Measurements from ENCODE around the gene PHB1. TPM values are rescaled to one million over a fixed set of nuclear protein-coding genes. Genes with fewer than 3 reads are reported as not detected.
A peak's percentile ranks its signal among the peaks of the same experiment; 100 is the strongest.
"Not testable (repeated sequence)": the region's sequence is repeated elsewhere in the genome, so short reads cannot be mapped to it uniquely, and the experiment has no call there.

PHB1 gene
- total RNA-seq, 2 donors from 2014 or later: 203 to 215 TPM

GRCh38 chr17:49441578-49441977 is 26.9 kb upstream of the PHB1 start:
- intact Hi-C loops (cut with DNase I): no loop called here
- ATAC-seq (no peak), DNase-seq (no peak)

- intact Hi-C loops (cut with DNase I): no loop called here
- ATAC-seq: no peak
- DNase-seq: no peak
Observed at GRCh38 chr17:49440581-49440980, 25.9 kb upstream of the PHB1 start.

- ATAC-seq (peak in 1 of 2 donors; percentile 31), DNase-seq (no peak)
- intact Hi-C loops (cut with DNase I): loop anchor here in 1 of 2 donors (5.0 kb wide), 1 partner anchor 107 kb away; no protein-coding TSS in a partner anchor
Observed at GRCh38 chr17:49439673-49440571, 25.2 kb upstream of the PHB1 start.

GRCh38 chr17:49439305-49439672 is 24.6 kb upstream of the PHB1 start:
- DNase-seq (no peak), ATAC-seq (no peak)
- intact Hi-C loops (cut with DNase I): loop anchor here in 1 of 2 donors (5.0 kb wide), 1 partner anchor 108 kb away; no protein-coding TSS in a partner anchor

- intact Hi-C loops (cut with DNase I): loop anchor here in 1 of 2 donors (5.0 kb wide), 1 partner anchor 109 kb away; no protein-coding TSS in a partner anchor
- DNase-seq: no peak
- peak in 1 of 2 donors; percentile 24 for ATAC-seq
Observed at GRCh38 chr17:49438436-49439278, 24.0 kb upstream of the PHB1 start.

- ATAC-seq: no peak
- no peak for DNase-seq
- intact Hi-C loops (cut with DNase I): loop anchor here in 1 of 2 donors (5.0 kb wide), 1 partner anchor 109 kb away; no protein-coding TSS in a partner anchor
Observed at GRCh38 chr17:49437696-49438435, 23.2 kb upstream of the PHB1 start.

GRCh38 chr17:49436174-49436573 is 21.5 kb upstream of the PHB1 start:
- intact Hi-C loops (cut with DNase I): loop anchor here in 1 of 2 donors (5.0 kb wide), 1 partner anchor 111 kb away; no protein-coding TSS in a partner anchor
- ATAC-seq: no peak

GRCh38 chr17:49435671-49436029 is 21.0 kb upstream of the PHB1 start:
- intact Hi-C loops (cut with DNase I): loop anchor here (1.0 to 5.0 kb wide), 2 partner anchors 112 to 121 kb away; no protein-coding TSS in a partner anchor
- ATAC-seq (no peak), DNase-seq (no peak)

More at GRCh38 chr17:49436174-49436573, 21.5 kb upstream of the PHB1 start:
- DNase-seq: no peak

- ATAC-seq: peak; percentile 51 to 65
- DNase-seq: peak; percentile 50
- intact Hi-C loops (cut with DNase I): loop anchor here (1.0 to 5.0 kb wide), 2 partner anchors 112 to 121 kb away; no protein-coding TSS in a partner anchor
Observed at GRCh38 chr17:49434821-49435670, 20.4 kb upstream of the PHB1 start.

GRCh38 chr17:49433000-49433694 is 18.5 kb upstream of the PHB1 start:
- intact Hi-C loops (cut with DNase I): no loop called here
- no peak for DNase-seq
- ATAC-seq: no peak

- DNase-seq: no peak
- intact Hi-C loops (cut with DNase I): no loop called here
- ATAC-seq: no peak
Observed at GRCh38 chr17:49431743-49432142, 17.1 kb upstream of the PHB1 start.

- DNase-seq (no peak), ATAC-seq (no peak)
- intact Hi-C loops (cut with DNase I): no loop called here
Observed at GRCh38 chr17:49425004-49425286, 10.3 kb upstream of the PHB1 start.

- DNase-seq; ATAC-seq; intact Hi-C loops (cut with DNase I): not testable (repeated sequence)
Observed at GRCh38 chr17:49424276-49425003, 9.8 kb upstream of the PHB1 start.

- intact Hi-C loops (cut with DNase I): no loop called here
- no peak for ATAC-seq
- DNase-seq: no peak
Observed at GRCh38 chr17:49422714-49423113, 8.0 kb upstream of the PHB1 start.

GRCh38 chr17:49419761-49420160 is 5.1 kb upstream of the PHB1 start:
- DNase-seq; intact Hi-C loops (cut with DNase I); ATAC-seq: not testable (repeated sequence)

GRCh38 chr17:49418754-49419740 is 4.4 kb upstream of the PHB1 start:
- ATAC-seq; intact Hi-C loops (cut with DNase I); DNase-seq: not testable (repeated sequence)
